Neural crest cell (in vitro differentiated cells): ENCODE data around the gene ORC4. TPM values are rescaled to one million over a fixed set of nuclear protein-coding genes. Genes with fewer than 3 reads are reported as not detected.
A peak's percentile ranks its signal among the peaks of the same experiment; 100 is the strongest.

ENCODE experiments used
- DNase-seq: peaks from one replicate; pipeline ENCODE4 v3.0.0; 2021; ENCODE audit warnings: low read depth, mixed read lengths, low spot score
- H3K27ac Mint-ChIP-seq: one replicate; pipeline ENCODE4 v1.8.0; 2021; ENCODE audit warnings: mild to moderate bottlenecking, mixed read lengths; ENCODE audit not compliant: unreplicated experiment
- H3K27me3 Mint-ChIP-seq: 2 replicates; pipeline ENCODE4 v1.8.0; 2021; ENCODE audit warnings: low read depth, mild to moderate bottlenecking, mixed read lengths
- H3K36me3 Mint-ChIP-seq: 2 replicates; pipeline ENCODE4 v1.8.0; 2021; ENCODE audit warnings: low read depth, mild to moderate bottlenecking, mixed read lengths
- H3K4me1 Mint-ChIP-seq: 2 replicates; pipeline ENCODE4 v1.8.0; 2021; ENCODE audit warnings: mixed read lengths
- H3K4me3 Mint-ChIP-seq: one replicate; pipeline ENCODE4 v1.8.0; 2021; ENCODE audit warnings: mild to moderate bottlenecking, mixed read lengths
- H3K9me3 Mint-ChIP-seq: 2 replicates; pipeline ENCODE4 v1.8.0; 2021; ENCODE audit warnings: mixed read lengths
- CTCF ChIP-seq: fragments of 200-600 bp; sonication (generic); conservative IDR thresholded peaks from 2 replicates; pipeline ENCODE4 v1.5.0; 2021; ENCODE audit warnings: antibody characterized with exemption, mild to moderate bottlenecking
- total RNA-seq: library from RNA; stranded (reverse); gene quantifications from 2 replicates; pipeline ENCODE4 v1.2.1, GENCODE V29; 2021

The ORC4 gene
- total RNA-seq, 1 donor from 2014 or later = 65.1 TPM

DNA sequence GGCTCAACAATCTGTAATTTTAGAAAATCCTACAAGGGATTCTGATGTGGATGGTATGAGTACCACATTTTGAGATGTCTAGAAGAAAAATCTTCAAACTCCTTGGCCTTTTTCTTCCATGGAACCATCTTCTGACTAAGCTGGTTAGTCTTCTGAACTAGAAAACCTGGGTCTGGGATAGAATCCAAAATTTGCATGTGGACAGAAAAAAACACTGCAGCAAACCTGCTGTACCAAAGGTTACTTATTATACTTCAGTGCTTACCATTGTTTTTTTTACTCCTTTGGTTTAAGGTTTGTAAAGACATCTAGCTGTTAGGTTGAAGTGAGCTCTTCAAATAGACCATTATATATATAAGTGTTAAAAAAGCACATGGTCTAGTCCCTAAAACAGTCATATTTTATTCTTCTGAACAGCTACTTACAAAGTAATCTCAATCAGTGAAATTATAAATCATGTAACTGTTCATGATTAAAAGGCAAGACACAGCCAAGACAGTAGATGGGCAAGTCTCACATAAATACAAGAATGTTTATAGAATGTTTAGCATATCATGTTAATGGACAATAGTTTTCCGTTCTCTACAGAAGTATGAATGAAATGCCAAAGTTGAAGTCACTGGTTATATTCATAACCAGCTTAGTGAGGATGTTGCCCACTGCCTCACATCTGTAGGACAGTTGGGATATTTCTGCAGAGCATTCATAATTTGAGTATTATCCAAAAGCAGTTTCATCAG is 85.5 kb downstream of the ORC4 start:
- no peak for TF ChIP-seq CTCF
- no peak for DNase-seq
- no peaks in the 10 kb centered on the region for H3K27me3 Mint-ChIP-seq
- no peaks in the 10 kb centered on the region for H3K4me1 Mint-ChIP-seq
- H3K9me3 Mint-ChIP-seq = no peaks in the 10 kb centered on the region
- no peak overlapping the region for H3K27ac Mint-ChIP-seq
- H3K36me3 Mint-ChIP-seq = peaks cover 11% of the 10 kb centered on the region
- H3K4me3 Mint-ChIP-seq = no peak overlapping the region

DNA sequence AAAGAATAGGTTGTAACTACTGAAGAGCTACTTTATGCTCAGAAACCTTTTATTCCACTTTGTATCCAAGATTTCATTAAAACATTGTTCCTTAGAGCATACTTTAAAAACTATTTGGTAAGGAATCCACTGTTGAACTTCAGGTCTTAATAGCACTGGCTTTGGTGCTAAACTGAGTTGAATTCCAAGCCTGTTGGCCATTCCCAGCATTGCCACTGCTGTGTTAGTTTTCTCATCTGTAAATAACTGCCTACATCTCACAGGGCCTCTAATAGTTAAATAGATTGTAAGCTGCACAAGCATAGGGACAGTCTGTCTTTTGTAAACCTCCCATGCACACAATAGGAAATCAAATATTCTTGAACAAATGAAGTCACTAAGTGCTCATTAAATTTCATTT is 86.6 kb downstream of the ORC4 start:
- Mint-ChIP-seq H3K36me3 (peaks cover 16% of the 10 kb centered on the region), H3K27ac (no peak overlapping the region), H3K9me3 (no peaks in the 10 kb centered on the region), H3K27me3 (no peaks in the 10 kb centered on the region), H3K4me1 (no peaks in the 10 kb centered on the region), H3K4me3 (no peak overlapping the region)
- DNase-seq = no peak
- no peak for TF ChIP-seq CTCF

DNA sequence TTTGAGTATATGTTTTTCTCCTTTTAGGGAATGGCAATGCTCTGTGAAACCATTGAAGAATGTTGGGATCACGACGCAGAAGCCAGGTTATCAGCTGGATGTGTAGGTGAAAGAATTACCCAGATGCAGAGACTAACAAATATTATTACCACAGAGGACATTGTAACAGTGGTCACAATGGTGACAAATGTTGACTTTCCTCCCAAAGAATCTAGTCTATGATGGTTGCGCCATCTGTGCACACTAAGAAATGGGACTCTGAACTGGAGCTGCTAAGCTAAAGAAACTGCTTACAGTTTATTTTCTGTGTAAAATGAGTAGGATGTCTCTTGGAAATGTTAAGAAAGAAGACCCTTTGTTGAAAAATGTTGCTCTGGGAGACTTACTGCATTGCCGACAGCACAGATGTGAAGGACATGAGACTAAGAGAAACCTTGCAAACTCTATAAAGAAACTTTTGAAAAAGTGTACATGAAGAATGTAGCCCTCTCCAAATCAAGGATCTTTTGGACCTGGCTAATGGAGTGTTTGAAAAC is 93.4 kb downstream of the ORC4 start:
- TF ChIP-seq CTCF = no peak
- no peaks in the 10 kb centered on the region for H3K27me3 Mint-ChIP-seq
- H3K4me1 Mint-ChIP-seq = peaks cover 4% of the 10 kb centered on the region
- H3K4me3 Mint-ChIP-seq = no peak overlapping the region
- H3K36me3 Mint-ChIP-seq = peaks cover 23% of the 10 kb centered on the region
- no peaks in the 10 kb centered on the region for H3K9me3 Mint-ChIP-seq
- peak overlapping the region; percentile 16 for H3K27ac Mint-ChIP-seq
- no peak for DNase-seq

- H3K4me3 Mint-ChIP-seq = no peak overlapping the region
- no peak overlapping the region for H3K27ac Mint-ChIP-seq
- peaks cover 4% of the 10 kb centered on the region for H3K4me1 Mint-ChIP-seq
- H3K27me3 Mint-ChIP-seq = no peaks in the 10 kb centered on the region
- no peak for TF ChIP-seq CTCF
- peaks cover 23% of the 10 kb centered on the region for H3K36me3 Mint-ChIP-seq
- no peak for DNase-seq
- no peaks in the 10 kb centered on the region for H3K9me3 Mint-ChIP-seq
Observed at GRCh38 chr2:147925886-147926285, 94.7 kb downstream of the ORC4 start.

- DNase-seq = no peak
- no peak overlapping the region for H3K27ac Mint-ChIP-seq
- no peak for TF ChIP-seq CTCF
Observed at GRCh38 chr2:147924647-147925046, 95.9 kb downstream of the ORC4 start.

More at GRCh38 chr2:147924647-147925046, 95.9 kb downstream of the ORC4 start:
- Mint-ChIP-seq H3K4me3 (no peak overlapping the region), H3K4me1 (peaks cover 4% of the 10 kb centered on the region), H3K9me3 (no peaks in the 10 kb centered on the region), H3K36me3 (peaks cover 22% of the 10 kb centered on the region), H3K27me3 (no peaks in the 10 kb centered on the region)
